Stimulated activated CD4-positive, alpha-beta T cell treated with anti-CD3 and anti-CD28 coated beads, TNF-alpha, amount 100 ng/mL, for 24 hours (primary cell): ENCODE results near the gene CLTA.
A peak's percentile ranks its signal among the peaks of the same experiment; 100 is the strongest.

Experiments
- DNase-seq, 3 experiments: peaks; one replicate each; pipeline ENCODE4 v3.0.0-alpha.2; 2020; ENCODE audit warnings: low read depth in 3 of 3

CLTA gene

GRCh38 chr9:36188212-36188611 is 2.5 kb upstream of the CLTA start:
- no peak for DNase-seq

- DNase-seq = no peak
Measured at GRCh38 chr9:36189976-36190375, 745 bp upstream of the CLTA start.

GRCh38 chr9:36191290-36191645 is 547 bp downstream of the CLTA start:
- peak; percentile 17 to 42 (median 24) for DNase-seq

GRCh38 chr9:36191686-36192085 is 965 bp downstream of the CLTA start:
- no peak for DNase-seq

GRCh38 chr9:36192196-36192595 is 1.5 kb downstream of the CLTA start:
- DNase-seq = no peak

- no peak for DNase-seq
Measured at GRCh38 chr9:36193023-36193422, 2.3 kb downstream of the CLTA start.

- DNase-seq = no peak
Measured at GRCh38 chr9:36194326-36195000, 3.7 kb downstream of the CLTA start.

GRCh38 chr9:36204906-36205547 is 14.3 kb downstream of the CLTA start:
- no peak for DNase-seq

GRCh38 chr9:36207016-36207415 is 16.3 kb downstream of the CLTA start:
- no peak for DNase-seq

- DNase-seq = no peak
Measured at GRCh38 chr9:36207546-36208012, 16.9 kb downstream of the CLTA start.

- no peak for DNase-seq
Measured at GRCh38 chr9:36208521-36209253, 18.0 kb downstream of the CLTA start.

- no peak for DNase-seq
Measured at GRCh38 chr9:36210722-36211121, 20.0 kb downstream of the CLTA start.

- no peak for DNase-seq
Measured at GRCh38 chr9:36211510-36211909, 20.8 kb downstream of the CLTA start.

- DNase-seq = no peak
Measured at GRCh38 chr9:36213387-36213786, 22.7 kb downstream of the CLTA start.

- no peak for DNase-seq
Measured at GRCh38 chr9:36213989-36214388, 23.3 kb downstream of the CLTA start.

- DNase-seq = no peak
Measured at GRCh38 chr9:36214571-36214970, 23.9 kb downstream of the CLTA start.

GRCh38 chr9:36217256-36217968 is 26.7 kb downstream of the CLTA start:
- DNase-seq = no peak

GRCh38 chr9:36218011-36218410 is 27.3 kb downstream of the CLTA start:
- no peak for DNase-seq

GRCh38 chr9:36218411-36218901 is 27.7 kb downstream of the CLTA start:
- no peak for DNase-seq

GRCh38 chr9:36221667-36222066 is 30.9 kb downstream of the CLTA start:
- DNase-seq = no peak

GRCh38 chr9:36222449-36222848 is 31.7 kb downstream of the CLTA start:
- DNase-seq = no peak

GRCh38 chr9:36237230-36237629 is 46.5 kb downstream of the CLTA start:
- no peak for DNase-seq
